Activated T-cell treated with anti-CD3 and anti-CD28 coated beads, Interleukin-2, amount 50 U/mL, for 4 hours (primary cell): ENCODE data around the gene GNE. TPM values are rescaled to one million over a fixed set of nuclear protein-coding genes. Genes with fewer than 3 reads are reported as not detected.
"Not testable (repeated sequence)": the region's sequence is repeated elsewhere in the genome, so short reads cannot be mapped to it uniquely, and the experiment has no call there.

Source experiments
- ATAC-seq, 2 donors: fragments of 200-7000 bp; cut with Tn5 transposase; one replicate each; pipeline ENCODE4 v1.10.0; 2021
- DNase-seq: peaks from one replicate; pipeline ENCODE4 v3.0.0-alpha.2; 2020
- H3K27me3 Mint-ChIP-seq: one replicate; pipeline ENCODE4 v1.8.0; 2021; ENCODE audit warnings: low read depth, mixed read lengths
- H3K36me3 Mint-ChIP-seq: one replicate; pipeline ENCODE4 v1.8.0; 2022; ENCODE audit warnings: mixed read lengths; ENCODE audit not compliant: insufficient read depth
- H3K4me1 Mint-ChIP-seq: one replicate; pipeline ENCODE4 v1.8.0; 2021; ENCODE audit warnings: low read depth, mixed read lengths
- H3K4me3 Mint-ChIP-seq: one replicate; pipeline ENCODE4 v1.8.0; 2021; ENCODE audit warnings: mild to moderate bottlenecking, moderate library complexity, mixed read lengths
- H3K9me3 Mint-ChIP-seq: one replicate; pipeline ENCODE4 v1.8.0; 2021; ENCODE audit warnings: mixed read lengths
- total RNA-seq, 3 donors: library from RNA; stranded (reverse); gene quantifications; one replicate each; pipeline ENCODE4 v1.2.1, GENCODE V29; 2021

Gene GNE
- total RNA-seq, 3 donors from 2014 or later = 13.8 to 15.2 (median 14.3) TPM

DNA sequence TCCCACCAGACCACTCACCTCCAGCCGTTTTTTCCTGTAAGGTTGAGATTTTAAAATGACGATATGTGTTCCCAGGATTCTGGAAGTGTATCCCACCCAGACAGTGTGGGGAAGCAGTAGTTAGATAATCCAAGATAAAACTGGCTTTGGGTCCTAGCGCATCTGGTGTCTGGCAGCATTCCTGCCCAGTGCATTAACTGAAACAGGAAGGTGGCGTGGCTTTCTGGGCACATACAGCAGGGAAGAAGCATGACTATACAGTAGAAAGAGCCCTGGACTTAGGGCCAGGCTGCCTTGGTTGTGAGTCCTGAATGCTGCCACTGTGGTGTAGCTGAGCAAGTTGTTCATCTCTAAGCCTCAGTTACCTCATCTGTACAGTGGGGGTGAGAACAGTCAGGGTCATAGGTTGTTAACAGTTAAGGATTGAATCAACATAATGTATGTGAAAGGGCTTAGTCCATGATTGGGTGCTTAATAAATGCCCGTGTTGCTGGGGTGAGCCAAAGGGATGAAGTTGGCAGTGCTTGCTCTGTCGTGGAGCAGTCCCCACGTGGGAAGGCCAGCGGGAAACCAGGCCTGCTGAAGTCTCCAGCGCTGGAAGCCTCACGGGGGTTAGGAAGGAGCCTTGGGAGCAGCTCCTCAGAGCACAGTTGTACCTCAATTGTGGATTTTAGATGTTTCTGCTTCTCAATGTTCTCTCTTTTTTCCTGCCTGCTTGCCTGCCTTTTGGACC is 49.6 kb downstream of the GNE start:
- DNase-seq = no peak
- Mint-ChIP-seq H3K27me3 (no peaks in the 10 kb centered on the region), H3K36me3 (peaks cover 54% of the 10 kb centered on the region), H3K4me1 (peaks cover 52% of the 10 kb centered on the region), H3K4me3 (no peak overlapping the region), H3K9me3 (no peaks in the 10 kb centered on the region)
- ATAC-seq = no peak

DNA sequence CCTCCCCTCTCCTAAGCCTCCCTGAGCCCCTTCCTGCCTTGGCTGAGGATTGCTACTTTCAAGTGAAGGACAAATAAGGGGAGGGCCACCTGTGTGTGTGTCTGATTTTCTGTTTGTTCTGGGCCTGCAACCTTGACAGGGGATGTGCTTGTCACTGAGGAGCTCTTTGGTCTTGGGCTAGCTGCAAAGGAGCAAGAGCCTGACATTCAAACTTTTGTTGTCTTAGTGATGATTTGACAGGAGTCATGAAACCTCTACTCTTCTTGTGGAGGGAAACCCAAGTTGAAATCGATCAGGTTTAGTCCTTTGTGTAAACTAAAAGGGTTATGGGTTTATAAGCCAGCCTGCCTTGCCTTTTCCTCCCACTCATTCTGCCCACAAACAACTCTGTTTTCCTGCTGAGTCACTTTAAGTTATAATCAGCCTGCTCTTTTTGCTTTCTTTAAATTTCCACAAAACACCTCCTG is 50.7 kb downstream of the GNE start:
- DNase-seq (no peak), ATAC-seq (peak in 1 of 2 donors; percentile 48)
- Mint-ChIP-seq H3K4me3 (peak overlapping the region; percentile 43), H3K36me3 (peaks cover 59% of the 10 kb centered on the region), H3K4me1 (peaks cover 49% of the 10 kb centered on the region), H3K9me3 (no peaks in the 10 kb centered on the region), H3K27me3 (no peaks in the 10 kb centered on the region)

DNA sequence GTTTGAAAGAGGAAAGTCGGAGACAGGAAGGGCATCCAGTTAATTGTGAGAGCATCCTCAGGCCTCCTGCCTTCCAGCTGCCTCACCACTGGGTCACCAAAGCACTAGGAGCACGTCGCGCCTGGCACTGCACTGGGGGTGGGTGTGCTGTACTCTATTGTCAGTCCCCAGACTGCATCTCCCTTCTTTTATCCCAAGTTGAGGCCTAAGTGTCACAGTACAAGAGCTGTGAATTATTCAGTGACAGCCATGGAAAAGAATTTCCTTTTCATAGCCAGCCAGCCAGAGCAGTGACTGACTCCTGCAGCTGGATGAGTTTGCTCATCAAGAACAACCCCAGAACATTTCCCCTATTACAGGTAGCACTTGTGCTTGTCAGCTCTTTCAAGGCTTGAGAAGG is 51.2 kb downstream of the GNE start:
- Mint-ChIP-seq H3K4me3 (no peak overlapping the region), H3K36me3 (peaks cover 64% of the 10 kb centered on the region), H3K9me3 (no peaks in the 10 kb centered on the region), H3K27me3 (no peaks in the 10 kb centered on the region), H3K4me1 (peaks cover 53% of the 10 kb centered on the region)
- DNase-seq (no peak), ATAC-seq (peak; percentile 14 to 18)

GRCh38 chr9:36204906-36205547 is 53.2 kb downstream of the GNE start:
- Mint-ChIP-seq H3K27me3 (no peaks in the 10 kb centered on the region), H3K9me3 (no peaks in the 10 kb centered on the region), H3K4me1 (peaks cover 40% of the 10 kb centered on the region), H3K36me3 (peaks cover 52% of the 10 kb centered on the region), H3K4me3 (no peak overlapping the region)
- DNase-seq (no peak), ATAC-seq (no peak)

DNA sequence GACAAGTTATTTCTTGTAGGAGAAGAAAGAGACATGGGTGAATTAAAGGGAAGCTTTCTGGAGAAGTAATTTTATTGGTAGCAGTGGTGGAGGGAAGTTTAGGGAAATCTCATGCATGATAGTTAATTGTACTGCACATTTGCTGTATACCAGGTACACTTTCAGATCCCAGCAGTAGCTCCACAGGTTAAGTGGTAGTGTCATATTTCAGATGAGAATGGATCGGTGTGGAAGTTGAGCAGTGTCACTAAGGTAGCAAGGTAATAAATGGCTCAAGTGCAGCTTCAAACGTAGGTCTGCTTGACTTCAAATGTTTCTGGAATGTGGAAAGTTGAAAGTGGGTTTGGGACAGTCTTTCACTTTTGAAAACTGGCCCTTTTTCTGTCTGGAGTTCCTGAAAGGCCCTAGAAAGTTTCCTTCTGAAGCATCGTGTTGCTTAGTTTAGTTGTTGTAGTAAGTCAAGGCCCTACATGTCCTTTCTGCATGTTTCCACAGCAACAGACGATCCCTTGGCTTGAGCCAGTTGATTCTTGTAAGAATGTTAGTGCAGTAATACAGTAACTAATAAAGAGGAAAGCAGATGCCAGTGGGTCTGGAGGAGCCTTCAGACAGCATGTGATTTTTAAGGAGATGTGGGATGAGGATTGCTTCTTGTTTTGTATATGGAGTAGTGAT is 63.8 kb downstream of the GNE start:
- Mint-ChIP-seq H3K4me1 (peaks cover 54% of the 10 kb centered on the region), H3K27me3 (no peaks in the 10 kb centered on the region), H3K36me3 (peaks cover 20% of the 10 kb centered on the region), H3K9me3 (no peaks in the 10 kb centered on the region), H3K4me3 (peak overlapping the region; percentile 39)
- ATAC-seq (no peak), DNase-seq (no peak)

DNA sequence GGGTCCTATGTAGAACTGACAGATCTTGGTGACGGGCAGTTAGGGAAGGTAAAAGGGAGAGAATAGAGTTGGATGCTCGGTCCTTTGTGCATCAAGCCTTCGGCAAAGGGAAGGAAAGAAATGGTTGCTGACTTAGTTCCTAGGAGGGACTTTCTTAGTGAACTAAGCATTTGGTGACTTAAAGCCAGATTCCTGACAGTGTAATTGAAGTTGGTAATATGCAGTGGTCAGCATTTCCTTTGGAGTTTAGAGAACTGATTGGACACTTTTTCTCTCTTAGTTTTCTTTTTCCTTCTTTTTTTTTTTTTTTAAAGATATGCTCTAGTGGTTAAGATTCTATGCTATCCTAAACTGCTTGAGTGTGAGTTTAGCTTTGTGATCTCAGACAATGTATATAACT is 65.2 kb downstream of the GNE start:
- H3K27me3 Mint-ChIP-seq = no peaks in the 10 kb centered on the region
- H3K4me1 Mint-ChIP-seq = peaks cover 54% of the 10 kb centered on the region
- H3K4me3 Mint-ChIP-seq = peak overlapping the region; percentile 99
- H3K36me3 Mint-ChIP-seq = peaks cover 18% of the 10 kb centered on the region
- no peak for ATAC-seq
- no peak for DNase-seq
- H3K9me3 Mint-ChIP-seq = no peaks in the 10 kb centered on the region

- peak overlapping the region; percentile 99 for H3K4me3 Mint-ChIP-seq
- H3K36me3 Mint-ChIP-seq = peaks cover 14% of the 10 kb centered on the region
- H3K27me3 Mint-ChIP-seq = no peaks in the 10 kb centered on the region
- no peak for ATAC-seq
- no peaks in the 10 kb centered on the region for H3K9me3 Mint-ChIP-seq
- DNase-seq = no peak
- H3K4me1 Mint-ChIP-seq = peaks cover 54% of the 10 kb centered on the region
Observed at GRCh38 chr9:36192196-36192595, 66.1 kb downstream of the GNE start.

DNA sequence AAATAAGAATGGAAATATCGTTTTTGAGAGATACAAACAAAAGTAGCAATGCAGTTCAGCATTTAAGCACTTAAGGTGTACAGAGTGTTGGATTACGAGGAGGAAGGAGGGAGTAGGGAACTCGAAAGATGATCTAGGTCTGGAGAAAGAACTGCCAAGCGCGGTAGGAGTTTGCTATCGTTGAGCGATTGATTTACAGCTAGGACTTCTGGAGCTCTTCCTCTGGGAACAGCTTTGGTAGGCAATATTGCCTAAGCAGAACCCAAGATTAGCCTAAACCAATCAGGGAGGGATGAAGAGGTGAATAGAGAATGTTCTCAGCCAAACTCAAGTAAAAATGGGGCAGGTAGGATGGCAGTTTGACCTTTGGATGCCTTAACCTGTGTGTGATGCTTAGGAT is 66.6 kb downstream of the GNE start:
- Mint-ChIP-seq H3K27me3 (no peaks in the 10 kb centered on the region), H3K4me3 (peak overlapping the region; percentile 99), H3K4me1 (peaks cover 52% of the 10 kb centered on the region), H3K9me3 (no peaks in the 10 kb centered on the region), H3K36me3 (peaks cover 14% of the 10 kb centered on the region)
- DNase-seq (no peak), ATAC-seq (no peak)

GRCh38 chr9:36191290-36191645 is 67.0 kb downstream of the GNE start:
- H3K4me3 Mint-ChIP-seq = peak overlapping the region; percentile 99
- H3K27me3 Mint-ChIP-seq = no peaks in the 10 kb centered on the region
- peaks cover 51% of the 10 kb centered on the region for H3K4me1 Mint-ChIP-seq
- no peaks in the 10 kb centered on the region for H3K9me3 Mint-ChIP-seq
- H3K36me3 Mint-ChIP-seq = peaks cover 14% of the 10 kb centered on the region
- DNase-seq = peak; percentile 38
- peak; percentile 24 to 37 for ATAC-seq

DNA sequence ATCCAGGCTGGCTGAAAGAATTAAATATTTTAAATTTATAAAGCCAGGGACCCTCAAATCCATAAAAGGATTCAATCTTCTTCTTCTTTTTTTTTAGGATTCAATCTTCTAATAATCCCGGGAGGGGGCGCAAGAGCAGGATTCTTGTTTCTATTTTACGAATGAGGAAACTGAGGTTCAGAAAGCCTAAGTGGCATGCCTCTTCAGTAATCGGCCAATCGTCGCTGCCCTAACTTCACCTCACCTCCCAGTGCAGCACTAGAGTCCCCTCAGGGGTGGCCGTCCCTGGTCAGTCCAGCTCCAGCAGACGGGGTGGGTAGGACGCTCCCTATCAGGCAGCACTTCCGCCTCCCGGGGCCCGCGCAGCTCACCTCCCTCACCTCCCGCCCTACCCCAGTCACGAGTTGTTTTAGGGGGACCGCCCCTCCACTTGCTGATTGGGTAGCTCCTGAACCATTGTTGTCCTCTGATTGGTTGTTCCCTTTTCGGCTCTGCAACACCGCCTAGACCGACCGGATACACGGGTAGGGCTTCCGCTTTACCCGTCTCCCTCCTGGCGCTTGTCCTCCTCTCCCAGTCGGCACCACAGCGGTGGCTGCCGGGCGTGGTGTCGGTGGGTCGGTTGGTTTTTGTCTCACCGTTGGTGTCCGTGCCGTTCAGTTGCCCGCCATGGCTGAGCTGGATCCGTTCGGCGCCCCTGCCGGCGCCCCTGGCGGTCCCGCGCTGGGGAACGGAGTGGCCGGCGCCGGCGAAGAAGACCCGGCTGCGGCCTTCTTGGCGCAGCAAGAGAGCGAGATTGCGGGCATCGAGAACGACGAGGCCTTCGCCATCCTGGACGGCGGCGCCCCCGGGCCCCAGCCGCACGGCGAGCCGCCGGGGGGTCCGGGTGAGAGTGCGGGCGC is 67.6 kb downstream of the GNE start, which contains the start of gene CLTA:
Gene CLTA, plus strand, starts transcription at position 534 of the 902 bp plus-strand sequence. Its CDS starts 136 bp downstream, at position 670.
- Mint-ChIP-seq H3K27me3 (no peaks in the 10 kb centered on the region), H3K9me3 (no peaks in the 10 kb centered on the region), H3K4me3 (peak within 1 kb of the TSS; percentile 99), H3K36me3 (peaks cover 14% of the 10 kb centered on the region), H3K4me1 (peaks cover 51% of the 10 kb centered on the region)
- ATAC-seq (peak; percentile 98 to 99), DNase-seq (peak; percentile 86)

DNA sequence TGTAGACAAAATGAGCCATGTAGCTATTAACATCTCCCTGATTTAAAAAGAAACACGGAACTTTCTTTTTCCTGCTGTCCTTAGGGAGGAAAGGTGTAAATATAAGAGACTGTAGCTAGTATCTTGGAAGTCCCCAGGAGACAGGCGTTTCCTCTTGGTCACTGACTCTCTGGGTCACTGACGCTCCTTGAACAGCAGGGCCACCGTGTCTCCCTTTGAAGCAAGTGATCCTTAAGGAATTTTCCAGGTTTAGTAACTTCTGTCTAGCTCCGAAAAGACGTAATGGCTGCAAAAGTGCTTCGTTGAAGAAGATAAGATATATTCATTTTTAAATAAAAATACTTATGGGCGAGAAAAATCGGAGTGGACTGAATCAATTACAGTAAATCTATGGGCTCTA is 68.3 kb downstream of the GNE start:
- Mint-ChIP-seq H3K36me3 (peaks cover 10% of the 10 kb centered on the region), H3K9me3 (no peaks in the 10 kb centered on the region), H3K4me1 (peaks cover 44% of the 10 kb centered on the region), H3K27me3 (no peaks in the 10 kb centered on the region), H3K4me3 (peak overlapping the region; percentile 99)
- DNase-seq (no peak), ATAC-seq (no peak)

GRCh38 chr9:36188212-36188611 is 70.0 kb downstream of the GNE start:
- Mint-ChIP-seq H3K27me3 (no peaks in the 10 kb centered on the region), H3K4me3 (no peak overlapping the region), H3K9me3 (no peaks in the 10 kb centered on the region), H3K36me3 (peaks cover 3% of the 10 kb centered on the region), H3K4me1 (peaks cover 27% of the 10 kb centered on the region)
- ATAC-seq (no peak), DNase-seq (no peak)

GRCh38 chr9:36187414-36187813 is 70.8 kb downstream of the GNE start:
- no peaks in the 10 kb centered on the region for H3K27me3 Mint-ChIP-seq
- no peak for DNase-seq
- no peak for ATAC-seq
- no peaks in the 10 kb centered on the region for H3K9me3 Mint-ChIP-seq
- H3K4me3 Mint-ChIP-seq = no peak overlapping the region
- H3K36me3 Mint-ChIP-seq = no peaks in the 10 kb centered on the region
- peaks cover 19% of the 10 kb centered on the region for H3K4me1 Mint-ChIP-seq

DNA sequence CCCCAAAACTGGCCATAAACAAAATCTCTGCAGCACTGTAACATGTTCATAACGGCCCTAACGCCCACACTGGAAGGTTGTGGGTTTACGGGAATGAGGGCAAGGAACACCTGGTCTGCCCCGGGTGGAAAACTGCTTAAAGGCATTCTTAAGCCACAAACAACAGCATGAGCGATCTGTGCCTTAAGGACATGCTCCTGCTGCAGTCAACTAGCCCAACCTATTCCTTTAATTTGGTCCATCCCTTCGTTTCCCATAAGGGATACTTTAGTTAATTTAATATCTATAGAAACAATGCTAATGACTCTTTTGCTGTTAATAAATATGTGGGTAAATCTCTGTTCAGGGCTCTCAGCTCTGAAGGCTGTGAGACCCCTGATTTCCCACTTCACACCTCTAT is 78.0 kb downstream of the GNE start:
- H3K36me3 Mint-ChIP-seq, H3K4me3 Mint-ChIP-seq, H3K9me3 Mint-ChIP-seq, ATAC-seq, H3K4me1 Mint-ChIP-seq, H3K27me3 Mint-ChIP-seq, DNase-seq: not testable (repeated sequence)
